Measurements from ENCODE around the gene PDGFC.

Gene PDGFC

GRCh38 chr4:156824451-156825060 is 147.0 kb downstream of the PDGFC start:
- DNase-seq, result no peak

- no peak for DNase-seq
Observed at GRCh38 chr4:156820931-156821330, 150.7 kb downstream of the PDGFC start.

- DNase-seq, result no peak
Observed at GRCh38 chr4:156816360-156816755, 155.2 kb downstream of the PDGFC start.

- DNase-seq, result no peak
Observed at GRCh38 chr4:156815717-156816359, 155.8 kb downstream of the PDGFC start.

- DNase-seq, result no peak
Observed at GRCh38 chr4:156811963-156812362, 159.6 kb downstream of the PDGFC start.

GRCh38 chr4:156811286-156811685 is 160.3 kb downstream of the PDGFC start:
- DNase-seq, result no peak

- no peak for DNase-seq
Observed at GRCh38 chr4:156805696-156806095, 165.9 kb downstream of the PDGFC start.

GRCh38 chr4:156803056-156803455 is 168.5 kb downstream of the PDGFC start:
- no peak for DNase-seq

- no peak for DNase-seq
Observed at GRCh38 chr4:156800463-156800862, 171.1 kb downstream of the PDGFC start.

GRCh38 chr4:156799121-156799589 is 172.4 kb downstream of the PDGFC start:
- DNase-seq, result no peak

GRCh38 chr4:156798438-156798837 is 173.2 kb downstream of the PDGFC start:
- DNase-seq, result no peak

- no peak for DNase-seq
Observed at GRCh38 chr4:156797206-156797605, 174.4 kb downstream of the PDGFC start.

- no peak for DNase-seq
Observed at GRCh38 chr4:156795727-156796126, 175.9 kb downstream of the PDGFC start.

- DNase-seq, result no peak
Observed at GRCh38 chr4:156794863-156795262, 176.7 kb downstream of the PDGFC start.

GRCh38 chr4:156792462-156793085 is 179.0 kb downstream of the PDGFC start:
- DNase-seq, result no peak

GRCh38 chr4:156790866-156791265 is 180.7 kb downstream of the PDGFC start:
- no peak for DNase-seq

GRCh38 chr4:156788782-156789181 is 182.8 kb downstream of the PDGFC start:
- DNase-seq, result no peak

GRCh38 chr4:156786713-156787112 is 184.9 kb downstream of the PDGFC start:
- no peak for DNase-seq

- DNase-seq, result no peak
Observed at GRCh38 chr4:156784970-156785369, 186.6 kb downstream of the PDGFC start.

- DNase-seq, result no peak
Observed at GRCh38 chr4:156783966-156784365, 187.6 kb downstream of the PDGFC start.

GRCh38 chr4:156782491-156782890 is 189.1 kb downstream of the PDGFC start:
- no peak for DNase-seq

- DNase-seq, result no peak
Observed at GRCh38 chr4:156781852-156782251, 189.7 kb downstream of the PDGFC start.

- no peak for DNase-seq
Observed at GRCh38 chr4:156779774-156780173, 191.8 kb downstream of the PDGFC start.

GRCh38 chr4:156779042-156779441 is 192.6 kb downstream of the PDGFC start:
- no peak for DNase-seq
